Measurements from ENCODE around the gene TAOK2. TPM values are rescaled to one million over a fixed set of nuclear protein-coding genes. Genes with fewer than 3 reads are reported as not detected.
A peak's percentile ranks its signal among the peaks of the same experiment; 100 is the strongest.
"Not testable (repeated sequence)": the region's sequence is repeated elsewhere in the genome, so short reads cannot be mapped to it uniquely, and the experiment has no call there.

Gene TAOK2
- 24.1 and 47.4 TPM in 2 replicates for total RNA-seq (2014; rRNA removed; shearing (Covaris generic))

GRCh38 chr16:29973384-29974246 is at the start of gene TAOK2:
TSS of gene TAOK2 (plus strand) at chr16:29973868. CDS start at chr16:29977773, 3,905 bp downstream.
- peak; percentile 98 for DNase-seq (ENCODE audit: low read depth)

- DNase-seq (ENCODE audit: low read depth) = no peak
Observed at GRCh38 chr16:29925105-29925756, 48.4 kb upstream of the TAOK2 start.

GRCh38 chr16:29925781-29926710 is 47.6 kb upstream of the TAOK2 start, which contains the start of gene KCTD13:
TSS of gene KCTD13 (minus strand) at chr16:29926226. CDS start at chr16:29926033, 193 bp downstream.
- DNase-seq (ENCODE audit: low read depth) = peak; percentile 79

- DNase-seq (ENCODE audit: low read depth) = peak; percentile 38
Observed at GRCh38 chr16:29926711-29927052, 47.0 kb upstream of the TAOK2 start.

DNA sequence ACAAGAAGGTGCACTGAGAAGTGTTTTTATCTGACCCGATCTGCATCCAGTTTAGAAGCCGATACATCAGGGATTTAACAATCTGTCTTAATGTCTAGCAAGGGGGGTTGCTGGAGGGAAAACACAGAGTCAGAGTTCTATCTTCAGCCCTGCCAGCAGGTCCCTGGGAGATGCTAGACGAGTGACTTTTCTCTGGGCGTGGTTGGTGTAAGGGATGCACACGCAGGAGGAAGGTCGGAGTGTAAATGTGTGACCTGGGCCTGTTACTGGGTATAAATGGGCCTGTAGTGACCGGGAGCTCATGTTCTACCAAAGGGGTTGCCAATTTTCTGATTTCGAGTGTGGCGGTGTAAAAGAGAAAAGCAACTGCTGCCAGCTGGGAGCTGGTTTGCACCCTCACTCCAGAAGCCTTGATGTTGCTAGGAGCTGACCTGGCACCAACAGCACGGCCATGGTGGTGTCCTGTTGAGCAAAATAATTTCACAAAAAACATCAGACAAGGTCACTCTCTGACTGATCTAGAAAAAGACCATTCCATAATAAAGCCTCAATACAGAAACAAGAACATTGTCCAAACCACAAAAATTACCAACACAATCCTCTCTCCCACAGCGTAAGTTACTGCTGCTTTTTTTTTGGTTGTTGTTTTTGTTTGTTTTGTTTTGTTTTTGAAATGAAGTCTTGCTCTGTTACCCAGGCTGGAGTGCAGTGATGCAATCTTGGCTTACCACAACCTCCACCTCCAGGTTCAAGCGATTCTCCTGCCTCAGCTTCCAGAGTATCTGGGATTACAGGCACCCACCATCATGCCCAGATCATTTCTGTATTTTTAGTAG is 46.4 kb upstream of the TAOK2 start:
- peak; percentile 14 for DNase-seq (ENCODE audit: low read depth)

DNA sequence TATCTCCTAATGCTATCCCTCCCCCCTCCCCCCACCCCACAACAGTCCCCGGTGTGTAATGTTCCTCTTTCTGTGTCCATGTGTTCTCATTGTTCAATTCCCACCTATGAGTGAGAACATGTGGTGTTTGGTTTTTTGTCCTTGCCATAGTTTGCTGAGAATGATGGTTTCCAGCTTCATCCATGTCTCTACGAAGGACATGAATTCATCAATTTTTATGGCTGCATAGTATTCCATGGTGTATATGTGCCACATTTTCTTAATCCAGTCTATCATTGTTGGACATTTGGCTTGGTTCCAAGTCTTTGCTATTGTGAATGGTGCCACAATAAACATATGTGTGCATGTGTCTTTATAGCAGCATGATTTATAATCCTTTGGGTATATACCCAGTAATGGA is 41.9 kb upstream of the TAOK2 start:
- not testable (repeated sequence) for DNase-seq (ENCODE audit: low read depth)

GRCh38 chr16:29940656-29941055 is 33.0 kb upstream of the TAOK2 start:
- peak; percentile 42 for DNase-seq (ENCODE audit: low read depth)

- DNase-seq (ENCODE audit: low read depth) = peak; percentile 99
Observed at GRCh38 chr16:29943846-29944799, 29.5 kb upstream of the TAOK2 start.

DNA sequence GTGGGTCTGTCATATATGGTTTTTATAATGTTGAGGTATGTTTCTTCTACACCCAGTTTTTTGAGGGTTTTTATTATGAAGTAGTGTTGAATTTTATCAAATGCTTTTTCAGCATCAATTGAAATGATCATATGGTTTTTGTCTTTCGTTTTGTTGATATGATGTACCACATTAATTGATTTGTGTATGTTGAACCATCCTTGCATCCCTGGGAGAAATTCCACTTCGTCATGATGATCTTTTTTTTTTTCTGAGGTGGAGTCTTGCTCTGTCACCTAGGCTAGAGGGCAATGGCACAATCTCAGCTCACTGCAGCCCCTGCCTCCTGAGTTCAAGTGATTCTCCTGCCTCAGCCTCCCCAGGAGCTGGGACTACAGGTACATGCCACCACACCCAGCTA is 25.8 kb upstream of the TAOK2 start:
- DNase-seq (ENCODE audit: low read depth) = no peak

DNA sequence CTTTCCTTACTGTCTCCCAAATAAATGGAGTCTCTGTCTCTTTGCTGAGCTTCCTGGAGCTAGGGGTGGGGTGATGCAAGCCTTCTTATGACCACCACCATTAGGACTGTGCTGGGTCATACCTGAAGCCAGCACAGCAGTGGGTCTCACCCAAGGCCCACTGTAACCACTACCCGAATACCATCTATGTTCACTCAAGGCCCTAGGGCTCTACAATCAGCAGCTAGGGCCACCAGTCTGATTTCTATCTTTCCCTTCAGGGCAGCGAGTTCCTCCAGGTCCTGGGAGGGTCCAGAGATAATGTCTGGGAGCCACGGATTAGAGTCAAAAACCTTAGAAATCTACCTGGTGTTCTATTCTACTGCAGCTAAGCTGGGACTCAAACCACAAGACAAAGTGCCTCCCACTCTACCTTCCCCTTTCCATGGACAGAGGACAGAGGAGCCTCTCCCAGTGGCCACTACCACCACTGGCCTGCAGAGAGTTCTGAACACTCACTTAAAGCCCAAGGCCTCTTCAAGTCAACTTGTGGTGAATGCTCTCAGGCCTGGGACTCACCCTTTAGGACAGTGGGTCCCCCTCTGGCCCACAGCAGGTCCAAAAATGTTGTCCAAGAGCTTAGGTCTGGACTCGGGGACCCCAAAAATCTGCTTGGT is 22.7 kb upstream of the TAOK2 start:
- no peak for DNase-seq (ENCODE audit: low read depth)

DNA sequence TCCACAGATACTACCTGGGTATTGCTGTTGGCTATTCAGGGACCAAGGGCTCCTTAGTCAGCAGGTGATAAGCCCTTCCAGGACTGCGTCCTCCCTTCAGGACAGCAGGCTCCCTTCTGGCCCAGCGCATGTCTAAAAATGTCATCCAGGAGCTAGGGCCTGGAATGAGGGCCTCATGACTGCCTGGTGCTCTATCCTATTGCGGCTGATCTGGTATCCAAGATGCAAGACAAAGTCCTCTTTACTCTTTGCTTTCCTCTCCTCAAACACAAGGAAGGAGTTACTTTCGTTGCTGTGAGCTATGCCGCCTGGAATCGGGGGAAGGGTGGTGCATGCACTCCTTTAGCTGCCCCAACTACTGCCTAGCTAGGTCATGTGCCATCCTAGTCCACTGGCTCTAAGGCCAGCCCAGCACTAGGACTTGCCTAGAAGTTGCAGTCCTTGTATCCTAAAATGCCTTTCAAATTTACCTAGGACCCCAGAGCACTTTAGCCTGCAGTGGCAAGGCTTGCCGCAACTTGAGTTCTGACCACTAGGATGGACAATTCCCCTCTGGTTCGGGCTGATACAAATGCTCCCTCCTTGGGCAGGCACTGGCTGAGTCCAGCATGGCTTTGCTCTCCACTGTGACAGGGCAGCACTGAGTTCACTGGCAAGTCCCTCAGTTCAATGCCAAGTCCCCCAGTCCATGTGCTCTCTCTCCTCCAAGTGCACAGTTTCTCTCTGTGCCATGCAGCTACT is 21.9 kb upstream of the TAOK2 start:
- no peak for DNase-seq (ENCODE audit: low read depth)

DNA sequence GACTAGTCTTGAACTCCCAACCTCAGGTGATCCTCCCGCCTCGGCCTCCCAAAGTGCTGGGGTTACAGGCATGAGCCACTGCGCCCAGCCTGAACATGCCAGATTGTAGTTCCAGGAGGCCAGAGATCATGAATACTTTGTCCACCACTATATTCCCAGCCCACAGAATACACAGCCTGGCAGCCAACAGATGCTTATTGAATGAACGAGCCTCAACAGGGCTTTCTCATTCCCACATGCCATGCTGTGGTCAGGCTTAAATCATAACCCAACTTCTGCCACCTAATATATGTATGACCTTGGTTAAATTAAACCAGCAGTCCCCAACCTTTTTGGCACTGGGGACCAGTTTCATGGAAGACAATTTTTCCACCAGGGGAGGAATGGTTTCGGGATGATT is 14.9 kb upstream of the TAOK2 start:
- no peak for DNase-seq (ENCODE audit: low read depth)

- DNase-seq (ENCODE audit: low read depth) = no peak
Observed at GRCh38 chr16:29959293-29959692, 14.4 kb upstream of the TAOK2 start.

- not testable (repeated sequence) for DNase-seq (ENCODE audit: low read depth)
Observed at GRCh38 chr16:29959821-29960220, 13.8 kb upstream of the TAOK2 start.

GRCh38 chr16:29961127-29961478 is 12.6 kb upstream of the TAOK2 start:
- DNase-seq (ENCODE audit: low read depth) = no peak

DNA sequence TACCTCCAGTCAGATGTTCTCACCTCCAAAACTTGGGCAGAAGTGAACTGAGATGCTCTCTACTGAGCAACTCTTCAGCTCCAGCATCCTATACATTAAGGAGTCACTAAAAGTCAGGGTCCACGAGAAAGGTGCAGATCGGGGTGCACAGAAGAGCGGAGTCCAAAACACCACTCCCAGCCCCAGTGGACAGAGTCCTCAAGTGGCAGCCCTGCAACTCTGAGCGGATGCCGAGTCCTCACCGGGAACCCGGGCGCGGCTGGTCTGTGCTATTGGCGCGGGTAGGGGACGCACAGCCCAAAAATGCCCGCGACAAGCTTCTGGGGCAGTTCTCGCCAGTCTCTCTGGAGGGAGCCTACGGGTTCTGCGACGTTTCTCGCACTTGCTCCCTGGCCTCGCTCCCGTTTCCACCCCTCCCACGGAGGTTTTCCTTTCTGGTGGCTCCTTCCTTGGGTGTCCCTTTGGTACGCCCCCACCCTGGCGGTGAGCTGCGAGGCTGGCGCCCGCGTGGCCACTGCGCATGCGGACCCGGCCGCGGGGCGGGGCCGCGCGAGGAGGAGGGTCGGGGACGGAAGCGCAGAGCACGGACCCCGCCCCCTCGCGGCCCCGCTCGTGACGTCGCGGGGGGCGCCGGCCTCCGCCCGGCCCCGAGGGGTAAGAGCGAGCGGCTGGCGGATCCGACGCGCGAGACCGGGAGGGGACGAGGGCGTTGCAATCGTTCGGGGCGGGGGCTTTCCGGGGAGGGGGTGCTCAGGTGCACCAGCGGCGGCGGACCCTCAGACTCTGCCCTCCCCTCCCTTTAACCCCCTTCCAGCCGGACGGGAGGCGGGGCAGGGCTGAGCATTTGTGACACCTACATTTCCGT is 12.0 kb upstream of the TAOK2 start, which contains the start of gene TMEM219:
Gene TMEM219 (plus strand): TSS at position 601 of the 865 bp plus-strand sequence. CDS start 1,065 bp downstream, outside the sequence.
- DNase-seq (ENCODE audit: low read depth) = peak; percentile 87

DNA sequence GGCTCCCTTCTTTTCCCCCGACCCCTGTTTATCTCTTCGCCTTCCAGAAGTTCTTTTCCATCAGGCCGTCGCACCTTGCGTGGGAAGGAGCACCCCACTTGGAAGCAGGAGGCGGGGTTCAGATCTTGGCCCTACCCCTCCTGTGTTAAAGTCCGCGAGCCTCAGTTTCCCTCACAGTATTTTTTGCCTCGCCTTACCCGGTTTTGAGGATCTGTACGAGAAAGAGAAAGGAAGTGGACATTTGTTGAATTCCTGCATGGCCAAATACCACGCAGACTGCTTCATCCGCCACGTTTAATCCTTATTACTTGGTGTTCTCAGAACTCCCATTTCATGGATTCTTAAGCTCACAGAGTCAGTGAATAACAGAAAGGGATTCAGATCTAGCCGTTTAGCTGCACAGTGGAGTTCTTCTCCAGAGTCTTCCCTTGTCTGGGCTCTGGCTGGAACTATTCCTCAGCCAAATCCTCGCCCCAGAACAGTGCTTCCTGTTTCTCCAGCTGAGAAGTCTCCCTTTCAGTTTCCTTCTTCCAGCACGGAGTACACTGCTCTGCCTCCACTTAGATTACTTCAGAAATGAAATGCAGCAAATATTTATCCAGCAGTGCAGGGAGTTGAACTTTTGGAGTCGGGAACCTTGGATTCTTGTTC is 11.2 kb upstream of the TAOK2 start:
- DNase-seq (ENCODE audit: low read depth) = peak; percentile 54
